ENCODE measurements around the gene CWF19L1. TPM values are rescaled to one million over a fixed set of nuclear protein-coding genes. Genes with fewer than 3 reads are reported as not detected.

The CWF19L1 gene
- polyA plus RNA-seq, 2 of the 4 experiments (the other 2 are of a cell fraction) = 24.7 to 30.2 TPM

GRCh38 chr10:100245484-100246220 is 21.8 kb downstream of the CWF19L1 start:
- 79% methylated on average over 5 of the region's 5 CpGs for WGBS (ENCODE audit: missing lambda C conversion rate)
- TF ChIP-seq USF2 (IDR thresholded peaks at IDR 0.05) = no peak
- TF ChIP-seq PHF8 (IDR thresholded peaks at IDR 0.05; ENCODE audit: borderline replicate concordance, low read depth) = no peak
- TF ChIP-seq EP300 (IDR thresholded peaks at IDR 0.05) = no peak
- TF ChIP-seq GATA3 (IDR thresholded peaks at IDR 0.05; ENCODE audit: borderline replicate concordance) = no peak
- no peak for TF ChIP-seq FOSL2 (IDR thresholded peaks at IDR 0.05)
- no peak for TF ChIP-seq FOSL2 (CRISPR knock-in tag; IDR thresholded peaks at IDR 0.05)
- TF ChIP-seq RAD21 (conservative IDR thresholded peaks at IDR 0.05 in 1 of 2, IDR thresholded peaks at IDR 0.05 in 1 of 2) = no peak
- no peak for TF ChIP-seq RNF2 (IDR thresholded peaks at IDR 0.05; ENCODE audit: borderline replicate concordance, low read depth)
- no peak for TF ChIP-seq CHD4 (IDR thresholded peaks at IDR 0.05; ENCODE audit: borderline replicate concordance)
- no peak for TF ChIP-seq HES2 (IDR thresholded peaks at IDR 0.05)
- no peak for TF ChIP-seq EHMT2 (IDR thresholded peaks at IDR 0.05; ENCODE audit: low read depth)
- no peak for TF ChIP-seq SREBF2 (IDR thresholded peaks at IDR 0.05)
- no peak for TF ChIP-seq FOXS1 (CRISPR knock-in tag; IDR thresholded peaks at IDR 0.05)
- no peak for TF ChIP-seq JUN (IDR thresholded peaks at IDR 0.05)
- no peak for TF ChIP-seq CHD2 (IDR thresholded peaks at IDR 0.05; ENCODE audit: low read length, partially characterized antibody)
- no peak for TF ChIP-seq SMC3 (IDR thresholded peaks at IDR 0.05)
- no peak for TF ChIP-seq ZSCAN20 (CRISPR knock-in tag; IDR thresholded peaks at IDR 0.05)
- no peak for TF ChIP-seq BHLHE40 (IDR thresholded peaks at IDR 0.05; ENCODE audit: low read depth, low read length)
- ChIA-PET POLR2A (no interaction called here), CTCF (interaction anchor here (1.1 to 1.6 kb wide), 2 partner anchors 12 to 400 kb away, joined by 3 read pairs; no protein-coding TSS in a partner anchor)
- no peak overlapping the region for H3K27ac ChIP-seq
- FAIRE-seq (no peak), ATAC-seq (no peak), DNase-seq (ENCODE audit: low read depth in 1 of 2, low spot score in 1 of 2) (no peak)
- no peaks in the 10 kb centered on the region for H3K9me3 ChIP-seq
- H3K4me1 ChIP-seq = no peaks in the 10 kb centered on the region
- H3K4me2 ChIP-seq = no peak overlapping the region
- H3K4me3 ChIP-seq = no peak overlapping the region

- TF ChIP-seq ESRRA (IDR thresholded peaks at IDR 0.05; ENCODE audit: borderline replicate concordance, low read length) (no peak), HOXA7 (CRISPR knock-in tag; IDR thresholded peaks at IDR 0.05) (no peak), REST (IDR thresholded peaks at IDR 0.05) (no peak), NPAS2 (CRISPR knock-in tag; IDR thresholded peaks at IDR 0.05; ENCODE audit: borderline replicate concordance) (no peak), SMC3 (IDR thresholded peaks at IDR 0.05) (no peak), BHLHE40 (IDR thresholded peaks at IDR 0.05; ENCODE audit: low read depth, low read length) (no peak), FOSB (CRISPR knock-in tag; IDR thresholded peaks at IDR 0.05) (no peak), TP53 (CRISPR knock-in tag; IDR thresholded peaks at IDR 0.05) (no peak), KDM1A (IDR thresholded peaks at IDR 0.05; ENCODE audit: low read depth) (no peak), EHMT2 (IDR thresholded peaks at IDR 0.05; ENCODE audit: low read depth) (no peak), CBX8 (IDR thresholded peaks at IDR 0.05) (no peak), HOXB13 (CRISPR knock-in tag; IDR thresholded peaks at IDR 0.05; ENCODE audit: low read depth) (no peak), PBX3 (IDR thresholded peaks at IDR 0.05) (no peak), MAX (IDR thresholded peaks at IDR 0.05) (no peak), CHD4 (IDR thresholded peaks at IDR 0.05; ENCODE audit: borderline replicate concordance) (no peak), RFX5 (IDR thresholded peaks at IDR 0.05) (no peak)
- DNase-seq (ENCODE audit: low read depth in 1 of 2, low spot score in 1 of 2) (no peak), ATAC-seq (no peak), FAIRE-seq (no peak)
- no peaks in the 10 kb centered on the region for H3K4me1 ChIP-seq
- no peak overlapping the region for H3K4me2 ChIP-seq
- ChIA-PET CTCF (interaction anchor here (1.0 to 1.4 kb wide), 4 partner anchors 9 to 394 kb away, joined by 3 to 5 read pairs (median 4); no protein-coding TSS in a partner anchor), POLR2A (no interaction called here)
- H3K9me3 ChIP-seq = no peaks in the 10 kb centered on the region
- no peak overlapping the region for H3K27ac ChIP-seq
- WGBS (ENCODE audit: missing lambda C conversion rate) = 89% methylated on average over 3 of the region's 3 CpGs
- H3K4me3 ChIP-seq = no peak overlapping the region
Measured at GRCh38 chr10:100239851-100240250, 27.6 kb downstream of the CWF19L1 start.

Measured in A549 (cell line).